LoVo (cell line): Measurements from ENCODE around the gene RCCD1.
"Not testable (repeated sequence)": the region's sequence is repeated elsewhere in the genome, so short reads cannot be mapped to it uniquely, and the experiment has no call there.

Experiments used
- DNase-seq: peaks from one replicate; pipeline ENCODE4 v3.0.0-alpha.2; 2016; ENCODE audit warnings: low spot score

Gene RCCD1

GRCh38 chr15:90954712-90955623 is at the start of gene RCCD1:
Gene RCCD1, plus strand, starts transcription at chr15:90954884. Its CDS starts 1,851 bp downstream, at chr15:90956735.
- DNase-seq = peak; percentile 97

DNA sequence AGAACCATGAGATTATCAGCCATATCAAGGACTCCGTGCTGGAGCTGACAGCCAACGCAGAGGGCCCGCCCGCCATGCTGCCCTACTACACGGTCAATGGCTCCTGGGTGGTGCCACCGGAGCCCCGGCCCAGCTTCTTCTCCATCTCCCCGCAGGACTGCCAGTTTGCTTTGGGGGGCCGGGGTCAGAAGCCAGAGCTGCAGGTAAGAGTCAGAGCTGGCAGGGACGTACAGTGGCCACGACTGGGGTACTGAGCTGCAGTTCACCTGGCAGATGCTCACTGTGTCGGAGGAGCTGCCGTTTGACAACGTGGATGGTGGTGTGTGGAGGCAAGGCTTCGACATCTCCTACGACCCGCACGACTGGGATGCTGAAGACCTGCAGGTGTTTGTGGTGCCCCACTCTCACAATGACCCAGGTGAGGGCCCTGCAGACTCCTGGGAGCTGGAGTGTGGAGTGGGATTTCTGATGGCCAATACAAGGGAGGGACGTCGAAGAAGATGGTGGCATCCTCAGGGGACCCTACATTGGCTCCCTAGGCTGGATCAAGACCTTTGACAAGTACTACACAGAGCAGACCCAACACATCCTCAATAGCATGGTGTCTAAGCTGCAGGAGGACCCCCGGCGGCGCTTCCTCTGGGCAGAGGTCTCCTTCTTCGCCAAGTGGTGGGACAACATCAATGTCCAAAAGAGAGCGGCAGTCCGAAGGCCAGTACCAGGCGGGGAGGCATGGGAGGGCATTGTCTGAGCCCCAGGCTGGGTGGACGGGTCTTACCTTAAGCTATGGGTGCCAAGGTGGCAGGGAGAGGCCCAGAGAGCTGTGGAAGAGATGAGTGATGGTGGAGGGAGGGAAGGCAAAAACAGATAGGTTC is 49.1 kb upstream of the RCCD1 start:
- DNase-seq = no peak

- no peak for DNase-seq
Observed at GRCh38 chr15:90906181-90906849, 48.4 kb upstream of the RCCD1 start.

DNA sequence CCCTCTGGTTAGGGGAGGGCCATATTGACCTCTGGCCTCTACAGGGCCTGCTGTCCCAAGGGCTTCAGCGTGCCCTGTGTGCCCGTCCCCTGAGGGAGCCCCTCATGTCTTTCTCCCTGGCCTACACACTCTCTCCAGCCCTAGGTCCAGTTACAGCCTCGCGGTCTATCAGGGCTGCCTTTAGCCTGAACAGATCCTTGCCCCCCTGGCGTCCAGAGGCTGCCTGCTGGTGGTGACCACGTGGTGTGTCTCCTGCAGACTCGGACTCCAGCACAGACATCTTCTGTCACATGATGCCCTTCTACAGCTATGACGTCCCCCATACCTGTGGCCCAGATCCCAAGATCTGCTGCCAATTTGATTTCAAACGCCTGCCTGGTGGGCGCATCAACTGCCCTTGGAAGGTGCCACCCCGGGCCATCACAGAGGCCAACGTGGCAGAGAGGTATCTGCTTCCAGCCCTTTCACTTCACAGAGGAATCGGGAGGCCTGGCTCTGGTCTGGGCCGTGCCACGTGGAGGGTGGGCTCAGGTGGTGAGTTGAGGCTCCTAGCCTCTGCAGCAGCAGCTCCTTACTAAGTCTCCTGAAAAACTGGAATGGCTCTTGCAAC is 47.5 kb upstream of the RCCD1 start:
- DNase-seq = no peak

DNA sequence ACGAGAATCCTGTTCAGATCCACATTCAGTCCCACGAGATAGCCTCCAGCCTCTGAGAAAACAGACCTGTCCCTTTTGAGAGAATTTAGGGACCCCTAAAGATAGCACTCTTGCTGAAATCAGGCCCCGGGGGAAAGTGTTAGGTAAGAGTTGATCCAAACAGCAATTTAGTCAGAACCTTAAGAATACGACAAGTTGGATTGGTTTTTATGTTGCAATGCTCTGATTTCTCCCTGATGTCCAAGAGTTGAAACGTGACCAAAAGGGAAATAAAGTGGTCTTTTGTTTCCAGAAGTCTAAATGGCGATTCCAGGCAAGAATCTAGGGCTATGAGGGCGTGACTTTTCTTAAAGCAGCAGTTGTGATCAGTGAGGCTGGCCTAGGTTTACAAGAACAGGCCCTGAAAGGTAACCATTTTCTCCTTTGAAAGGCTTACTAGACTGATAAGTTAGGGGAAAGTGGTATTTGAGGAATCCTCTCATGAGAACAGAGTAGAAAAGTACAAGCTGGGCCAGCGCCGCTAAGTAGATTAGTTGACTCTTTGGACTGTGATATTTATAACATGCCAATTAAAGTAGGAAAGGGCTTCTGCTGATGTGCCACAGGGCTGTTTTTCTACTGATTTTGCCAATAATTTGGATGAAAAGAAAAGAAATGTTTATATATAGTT is 46.7 kb upstream of the RCCD1 start:
- no peak for DNase-seq

GRCh38 chr15:90909449-90909848 is 45.2 kb upstream of the RCCD1 start:
- not testable (repeated sequence) for DNase-seq

- DNase-seq = no peak
Observed at GRCh38 chr15:90909976-90910375, 44.7 kb upstream of the RCCD1 start.

DNA sequence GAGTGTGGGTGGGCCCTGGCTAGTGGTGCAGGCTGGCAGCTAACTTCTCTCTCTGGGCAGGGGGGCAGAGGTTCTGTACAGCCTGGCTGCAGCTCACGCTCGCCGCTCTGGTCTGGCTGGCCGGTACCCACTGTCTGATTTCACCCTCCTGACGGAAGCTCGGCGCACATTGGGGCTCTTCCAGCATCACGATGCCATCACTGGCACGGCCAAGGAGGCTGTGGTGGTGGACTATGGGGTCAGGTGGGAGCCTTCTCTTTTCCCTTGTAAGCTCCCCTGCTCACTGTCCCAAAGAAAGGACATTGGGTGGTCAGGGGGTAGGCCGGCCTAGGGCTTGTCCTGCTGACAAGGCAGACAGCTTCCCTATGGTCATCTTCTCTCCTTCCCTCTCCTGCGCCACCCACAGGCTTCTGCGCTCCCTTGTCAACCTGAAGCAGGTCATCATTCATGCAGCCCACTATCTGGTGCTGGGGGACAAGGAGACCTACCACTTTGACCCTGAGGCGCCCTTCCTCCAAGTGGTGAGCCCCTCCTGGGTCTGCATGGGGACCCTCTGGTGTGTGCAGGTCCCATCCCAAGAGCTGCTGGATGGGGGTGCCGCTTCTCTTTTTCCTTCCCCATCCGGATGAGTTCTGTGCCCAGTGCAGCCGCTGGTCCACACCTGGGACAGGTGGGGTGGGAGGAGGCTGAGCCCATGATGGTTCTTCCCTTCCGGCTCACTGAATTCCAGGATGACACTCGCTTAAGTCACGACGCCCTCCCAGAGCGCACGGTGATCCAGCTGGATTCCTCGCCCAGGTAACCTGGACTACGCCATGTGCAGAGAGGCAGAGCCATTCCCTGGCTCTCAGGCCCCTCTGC is 44.0 kb upstream of the RCCD1 start:
- DNase-seq = no peak

DNA sequence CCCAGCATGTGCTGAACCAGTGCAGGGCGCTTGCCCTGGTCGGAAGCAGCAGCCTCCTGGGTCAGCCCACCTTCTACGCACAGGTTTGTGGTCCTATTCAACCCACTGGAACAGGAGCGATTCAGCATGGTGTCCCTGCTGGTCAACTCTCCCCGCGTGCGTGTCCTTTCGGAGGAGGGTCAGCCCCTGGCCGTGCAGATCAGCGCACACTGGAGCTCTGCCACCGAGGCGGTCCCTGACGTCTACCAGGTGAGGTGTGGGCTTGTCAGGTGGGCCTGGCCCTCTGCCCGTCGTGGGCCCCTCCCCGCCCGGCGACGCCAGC is 43.4 kb upstream of the RCCD1 start:
- DNase-seq = no peak

DNA sequence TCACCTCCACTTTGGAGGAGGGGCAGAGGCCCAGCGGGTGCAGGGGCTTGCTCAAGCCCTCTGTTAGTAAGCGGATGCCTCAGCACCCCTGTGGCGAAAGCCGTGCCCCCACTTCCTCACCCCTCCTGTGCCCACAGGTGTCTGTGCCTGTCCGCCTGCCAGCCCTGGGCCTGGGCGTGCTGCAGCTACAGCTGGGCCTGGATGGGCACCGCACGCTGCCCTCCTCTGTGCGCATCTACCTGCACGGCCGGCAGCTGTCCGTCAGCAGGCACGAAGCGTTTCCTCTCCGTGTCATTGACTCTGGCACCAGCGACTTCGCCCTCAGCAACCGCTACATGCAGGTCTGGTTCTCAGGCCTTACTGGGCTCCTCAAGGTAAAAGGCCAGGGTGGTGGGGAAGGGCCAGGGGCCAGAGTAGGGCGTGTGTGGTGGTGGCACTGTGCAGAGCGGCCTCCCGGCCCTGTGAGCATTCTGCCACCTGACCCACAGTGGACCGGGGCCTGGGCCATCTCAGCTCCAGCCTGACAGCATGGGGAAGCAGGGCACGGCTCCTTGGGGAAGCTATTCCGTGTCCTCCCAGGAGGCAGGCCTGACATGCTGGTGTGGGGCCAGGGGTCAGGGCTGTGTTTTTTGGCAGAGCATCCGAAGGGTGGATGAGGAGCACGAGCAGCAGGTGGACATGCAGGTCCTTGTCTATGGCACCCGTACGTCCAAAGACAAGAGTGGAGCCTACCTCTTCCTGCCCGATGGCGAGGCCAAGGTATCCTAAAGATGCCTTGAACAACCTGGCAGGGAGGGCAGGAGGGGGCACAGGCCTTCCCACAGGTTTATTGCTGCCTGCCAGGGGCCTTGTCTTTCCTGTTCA is 42.5 kb upstream of the RCCD1 start:
- DNase-seq = no peak

DNA sequence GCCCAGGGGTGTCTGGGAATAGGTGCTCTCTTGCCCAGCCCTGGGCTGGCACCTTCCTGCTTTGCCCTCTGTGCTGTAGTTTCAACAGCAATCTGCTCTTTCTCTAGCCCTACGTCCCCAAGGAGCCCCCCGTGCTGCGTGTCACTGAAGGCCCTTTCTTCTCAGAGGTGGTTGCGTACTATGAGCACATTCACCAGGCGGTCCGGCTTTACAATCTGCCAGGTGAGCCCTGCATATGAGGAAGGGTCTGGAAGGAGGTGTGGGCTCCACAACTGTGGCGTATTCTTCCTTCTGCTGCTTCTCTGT is 42.0 kb upstream of the RCCD1 start:
- DNase-seq = no peak

DNA sequence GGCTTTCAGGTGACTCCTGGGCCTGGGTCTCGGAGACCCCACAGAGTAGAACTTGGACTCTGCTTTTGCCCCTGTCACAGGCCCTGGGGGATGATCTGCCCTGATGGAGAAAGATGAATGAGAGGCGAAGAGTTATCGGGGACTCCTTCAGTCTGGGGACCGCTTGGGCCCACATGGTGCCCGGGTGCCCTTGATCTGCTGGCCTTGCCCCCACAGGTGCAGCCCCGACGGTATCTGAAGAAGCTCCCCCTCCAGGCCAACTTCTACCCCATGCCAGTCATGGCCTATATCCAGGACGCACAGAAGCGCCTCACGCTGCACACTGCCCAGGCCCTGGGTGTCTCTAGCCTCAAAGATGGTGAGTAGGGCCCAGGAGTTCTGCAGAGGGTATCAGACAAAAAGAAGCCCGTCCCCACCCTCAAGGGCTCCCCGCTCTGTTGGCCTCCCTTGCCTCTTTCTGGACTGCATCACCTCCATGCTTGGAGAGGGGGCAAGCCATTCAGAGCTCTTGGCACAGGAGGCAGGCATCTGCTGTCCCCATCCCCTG is 41.2 kb upstream of the RCCD1 start:
- no peak for DNase-seq

DNA sequence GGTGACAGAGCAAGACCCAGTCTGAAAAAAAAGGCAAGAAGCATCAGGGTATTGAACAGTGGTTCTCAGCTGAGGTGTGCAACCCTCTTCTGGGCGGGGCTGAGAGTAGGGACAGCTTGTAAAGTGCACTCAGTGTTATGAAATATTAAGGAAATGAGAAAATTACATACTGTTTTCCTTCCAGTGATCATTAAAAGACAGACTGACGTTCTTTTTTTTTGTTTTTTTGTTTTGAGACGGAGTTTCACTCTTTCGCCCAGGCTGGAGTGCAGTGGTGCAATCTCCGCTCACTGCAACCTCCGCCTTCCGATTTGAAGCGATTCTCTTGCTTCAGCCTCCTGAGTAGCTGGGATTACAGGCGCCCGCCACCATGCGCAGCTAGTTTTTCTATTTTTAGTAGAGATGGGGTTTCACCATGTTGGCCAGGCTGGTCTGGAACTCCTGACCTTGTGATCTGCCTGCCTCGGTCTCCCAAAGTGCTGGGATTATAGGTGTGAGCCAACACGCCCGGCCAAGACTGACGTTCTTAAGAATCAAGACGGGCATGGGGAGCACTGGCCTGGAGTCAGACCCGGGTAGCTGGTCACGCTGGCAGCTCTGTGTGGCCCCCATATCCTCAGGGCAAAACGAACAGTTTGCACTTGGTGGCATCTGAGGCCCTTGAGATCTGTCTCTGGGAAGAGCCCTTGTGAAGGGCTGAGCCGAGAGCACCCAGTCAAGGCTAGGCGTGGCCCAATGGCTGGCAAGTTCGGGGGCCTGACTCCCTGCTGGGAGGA is 40.2 kb upstream of the RCCD1 start:
- DNase-seq = no peak

GRCh38 chr15:90915216-90915807 is 39.4 kb upstream of the RCCD1 start:
- DNase-seq = no peak

- no peak for DNase-seq
Observed at GRCh38 chr15:90915808-90916440, 38.8 kb upstream of the RCCD1 start.

- DNase-seq = no peak
Observed at GRCh38 chr15:90916461-90916860, 38.2 kb upstream of the RCCD1 start.

DNA sequence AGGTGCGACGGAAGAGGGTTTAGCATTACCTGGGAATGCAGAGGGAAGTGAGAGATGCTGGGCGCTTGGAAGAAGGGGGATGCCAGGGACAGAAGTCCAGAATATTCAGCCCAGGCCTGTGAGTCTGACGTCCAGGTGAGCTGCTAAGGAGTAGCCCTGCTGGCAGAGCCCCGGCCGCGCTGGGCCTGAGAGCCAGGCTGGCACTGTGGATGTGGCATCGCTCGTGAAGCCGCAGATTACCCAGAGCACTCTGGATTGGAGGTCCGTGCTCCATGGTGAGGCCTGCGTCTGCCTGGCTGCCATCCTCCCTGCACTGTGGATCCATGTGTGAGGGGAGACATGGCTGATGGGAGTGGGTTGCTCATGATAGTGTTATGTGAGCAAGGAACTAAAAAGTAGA is 37.1 kb upstream of the RCCD1 start:
- no peak for DNase-seq
